HepG2 (cell line): Measurements from ENCODE around the gene OSGIN1. TPM values are rescaled to one million over a fixed set of nuclear protein-coding genes. Genes with fewer than 3 reads are reported as not detected.

Experiments used
- BCL3 ChIP-seq: sonication (generic); formaldehyde crosslinking; IDR thresholded peaks from 2 replicates; pipeline ENCODE4 v1.5.1; 2020; ENCODE audit warnings: mild to moderate bottlenecking, missing genetic modification reagents, moderate library complexity
- DBP ChIP-seq: sonication (generic); formaldehyde crosslinking; IDR thresholded peaks from 2 replicates; pipeline ENCODE4 v1.4.0; 2020; ENCODE audit warnings: missing genetic modification reagents; ENCODE audit errors: not compliant biosample characterization
- DNMT3B ChIP-seq: conservative IDR thresholded peaks from 2 replicates; pipeline ENCODE4 v1.6.1; 2016; ENCODE audit warnings: missing biosample characterization, control low read depth
- GPN1 ChIP-seq: sonication (generic); formaldehyde crosslinking; IDR thresholded peaks from 2 replicates; pipeline ENCODE4 v1.5.1; 2020; ENCODE audit warnings: missing genetic modification reagents, borderline replicate concordance
- HDAC1 ChIP-seq: sonication (generic); formaldehyde crosslinking; IDR thresholded peaks from 2 replicates; pipeline ENCODE4 v1.5.1; 2020; ENCODE audit warnings: mild to moderate bottlenecking, missing genetic modification reagents
- HOXA5 ChIP-seq: sonication (generic); formaldehyde crosslinking; IDR thresholded peaks from 2 replicates; pipeline ENCODE4 v1.4.0; 2020; ENCODE audit warnings: missing genetic modification reagents
- HOXA7 ChIP-seq: sonication (generic); formaldehyde crosslinking; IDR thresholded peaks from 2 replicates; pipeline ENCODE4 v1.8.1; 2022; ENCODE audit warnings: mild to moderate bottlenecking, missing genetic modification reagents, moderate library complexity
- JUNB ChIP-seq: sonication (generic); formaldehyde crosslinking; IDR thresholded peaks from 2 replicates; pipeline ENCODE4 v1.8.0; 2022; ENCODE audit warnings: missing genetic modification reagents, mild to moderate bottlenecking, borderline replicate concordance
- MAZ ChIP-seq, 2 experiments: sonication (generic) in 1 of 2; formaldehyde crosslinking in 1 of 2; IDR thresholded peaks; 2 replicates each; pipeline versions ENCODE4 v1.5.0 to v1.6.1; 2012 to 2020; ENCODE audit warnings: low read depth in 2 of 2, mild to moderate bottlenecking in 2 of 2, borderline replicate concordance in 1 of 2, improper control_type of control experiment in 1 of 2, low read length in 1 of 2, missing genetic modification reagents in 1 of 2, moderate library complexity in 1 of 2
- MXD1 ChIP-seq: sonication (generic); formaldehyde crosslinking; IDR thresholded peaks from 2 replicates; pipeline ENCODE4 v1.4.0; 2020; ENCODE audit warnings: mild to moderate bottlenecking, missing genetic modification reagents
- MXD4 ChIP-seq: IDR thresholded peaks from 2 replicates; pipeline ENCODE4 v1.6.1; 2016; ENCODE audit warnings: mild to moderate bottlenecking, missing biosample characterization, missing genetic modification reagents
- NR2C2 ChIP-seq: sonication (generic); formaldehyde crosslinking; IDR thresholded peaks from 2 replicates; pipeline ENCODE4 v1.4.0; 2020; ENCODE audit warnings: missing genetic modification reagents, mild to moderate bottlenecking, moderate library complexity, borderline replicate concordance
- NR2F1 ChIP-seq, 2 experiments: fragments of 450-650 bp in 1 of 2; formaldehyde crosslinking in 1 of 2; IDR thresholded peaks; 2 replicates each; pipeline versions ENCODE4 v1.5.0 to v1.6.1; 2016 to 2020; ENCODE audit warnings: mild to moderate bottlenecking in 1 of 2, missing compliant biosample characterization in 1 of 2, missing genetic modification reagents in 1 of 2, moderate library complexity in 1 of 2
- PAXIP1 ChIP-seq: sonication (generic); formaldehyde crosslinking; conservative IDR thresholded peaks from 2 replicates; pipeline ENCODE4 v1.4.0; 2020; ENCODE audit warnings: mild to moderate bottlenecking, missing genetic modification reagents, moderate library complexity
- PRPF4 ChIP-seq: fragments of 200-400 bp; formaldehyde crosslinking; IDR thresholded peaks from 2 replicates; pipeline ENCODE4 v1.6.1; 2016; ENCODE audit warnings: low read length, low read depth; ENCODE audit not compliant: poor library complexity, severe bottlenecking
- RBM39 ChIP-seq: fragments of 200-400 bp; formaldehyde crosslinking; IDR thresholded peaks from one replicate; pipeline ENCODE4 v1.6.1; 2018; ENCODE audit warnings: antibody characterized with exemption, mild to moderate bottlenecking, low read depth, low read length; ENCODE audit not compliant: poor library complexity, severe bottlenecking
- SP5 ChIP-seq: IDR thresholded peaks from 2 replicates; pipeline ENCODE4 v1.6.1; 2016; ENCODE audit warnings: low read depth, borderline replicate concordance
- ZFX ChIP-seq: sonication (generic); formaldehyde crosslinking; IDR thresholded peaks from 2 replicates; pipeline ENCODE4 v1.4.0; 2020; ENCODE audit warnings: mild to moderate bottlenecking, low read depth, missing genetic modification reagents, moderate library complexity
- ZNF607 ChIP-seq: sonication (generic); formaldehyde crosslinking; IDR thresholded peaks from 2 replicates; pipeline ENCODE4 v1.5.1; 2020; ENCODE audit warnings: missing genetic modification reagents, mild to moderate bottlenecking, borderline replicate concordance
- ZNF674 ChIP-seq: sonication (generic); formaldehyde crosslinking; IDR thresholded peaks from 2 replicates; pipeline ENCODE4 v1.5.0; 2020; ENCODE audit warnings: low read depth, mild to moderate bottlenecking, missing genetic modification reagents
- ZNF761 ChIP-seq: sonication (generic); formaldehyde crosslinking; conservative IDR thresholded peaks from 2 replicates; pipeline ENCODE4 v1.4.0; 2020; ENCODE audit warnings: mild to moderate bottlenecking, missing genetic modification reagents
- polyA plus RNA-seq, 8 experiments: library from polyadenylated mRNA; depleted of rRNA in 3 of 8; stranded (reverse) in 7 of 8; unstranded in 1 of 8; fragments of >200 nt; fragmentation: Illumina TruSeq in 4 of 8; extraction: Trizol in 4 of 8; gene quantifications; 2 replicates each; pipeline versions ENCODE4 v1.2.1 to v1.2.3, GENCODE V29; 2011 to 2016; ENCODE audit warnings: low read depth in 4 of 8, missing spikeins in 1 of 8, mixed read lengths in 1 of 8; ENCODE audit not compliant: insufficient read depth in 1 of 8
- total RNA-seq, 5 experiments: library from RNA; depleted of rRNA; stranded (reverse); fragments of >200 nt; fragmentation: Illumina TruSeq; extraction: Trizol; gene quantifications; 2 replicates each; pipeline ENCODE4 v1.2.3, GENCODE V29; 2016; ENCODE audit warnings: low read depth in 1 of 5
- TF ChIP-seq, protein P1 (sequence below): sonication (generic); formaldehyde crosslinking; IDR thresholded peaks from 2 replicates; pipeline ENCODE4 v1.8.1; 2023; ENCODE audit warnings: mild to moderate bottlenecking, missing genetic modification reagents, borderline replicate concordance

Gene OSGIN1
- total and polyA plus RNA-seq, 2 of the 13 experiments (the other 11 are each of a cell fraction or from before 2014, with no cell fraction given) = 20.5 to 27.1 TPM

DNA sequence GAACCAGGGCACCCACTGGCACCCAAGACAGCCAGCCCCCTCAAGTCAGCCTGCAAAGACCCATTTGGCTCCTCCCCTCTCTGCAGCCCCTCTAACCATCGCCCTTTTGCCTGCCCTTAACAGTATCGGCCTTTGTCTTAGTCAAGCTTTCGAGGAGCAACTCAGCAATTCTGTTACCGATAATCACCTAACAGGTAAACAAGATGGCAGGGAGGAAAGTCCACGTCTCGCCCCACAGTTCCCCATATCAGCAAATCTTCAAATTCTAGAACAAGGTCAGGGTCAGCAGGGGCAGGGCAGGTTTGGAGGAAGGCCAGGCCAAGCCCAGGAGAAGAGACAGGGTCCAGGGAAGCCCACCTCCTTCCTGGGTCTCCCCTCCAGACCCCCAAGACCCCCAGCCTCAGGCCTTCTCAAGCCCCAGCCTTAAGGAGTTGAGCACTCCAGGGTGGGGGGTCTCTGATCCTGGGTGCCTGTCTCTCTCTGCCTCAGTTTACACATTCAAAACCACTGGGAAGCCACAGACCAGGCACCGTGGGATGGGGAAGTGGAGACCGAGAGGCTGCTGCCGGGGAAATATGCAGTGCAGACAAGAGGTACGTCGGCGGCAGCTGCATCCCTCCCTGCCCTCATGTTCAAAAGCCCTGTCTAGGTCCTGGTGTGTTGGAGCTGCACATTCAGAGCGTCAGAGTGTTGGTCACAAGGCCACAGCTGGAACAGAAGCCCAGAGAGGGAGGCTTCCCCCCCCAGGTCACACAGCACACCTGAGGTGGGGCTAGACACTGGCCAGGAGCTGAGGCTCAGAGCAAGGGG is 3.9 kb upstream of the OSGIN1 start (continued):
- TF ChIP-seq NR2C2 (peak; percentile 53; the same call in 1 of the 2 replicates), ZFX (peak; percentile 56; the same call in 1 of the 2 replicates), HOXA7 (no peak), MXD4 (CRISPR knock-in tag) (peak; percentile 42; the same call in 1 of the 2 replicates), HDAC1 (CRISPR knock-in tag) (peak; percentile 85; the same call in 1 of the 2 replicates), MAZ (IDR thresholded peaks at IDR 0.05; ENCODE audit: borderline replicate concordance, low read depth, low read length) (no peak), MAZ (CRISPR knock-in tag; IDR thresholded peaks at IDR 0.05; ENCODE audit: low read depth) (no peak), BCL3 (no peak), ZNF761 (CRISPR knock-in tag) (no peak), ZNF674 (CRISPR knock-in tag) (no peak), SP5 (CRISPR knock-in tag) (peak; percentile 78), PAXIP1 (CRISPR knock-in tag) (peak; percentile 86), HOXA5 (CRISPR knock-in tag) (no peak), MXD1 (no peak), ZNF607 (CRISPR knock-in tag) (peak; percentile 69; the same call in 1 of the 2 replicates), DBP (CRISPR knock-in tag) (no peak), DNMT3B (CRISPR knock-in tag) (no peak), JUNB (CRISPR knock-in tag) (no peak), RBM39 (no peak), PRPF4 (no peak), NR2F1 (CRISPR knock-in tag; IDR thresholded peaks at IDR 0.05) (peak in 1 of 2 experiments; percentile 86; a peak in 2 of 4 replicates), GPN1 (CRISPR knock-in tag) (no peak)
- TF ChIP-seq, protein P1, sequence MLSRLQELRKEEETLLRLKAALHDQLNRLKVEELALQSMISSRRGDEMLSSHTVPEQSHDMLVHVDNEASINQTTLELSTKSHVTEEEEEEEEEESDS (CRISPR knock-in tag) = no peak
